Stomach smooth muscle (tissue), 2 donors: ENCODE results near the gene CNTN2.

Experiments
- H3K27ac ChIP-seq: one replicate; pipeline ENCODE4 v1.7.0; 2013; ENCODE audit warnings: mild to moderate bottlenecking, low read length, inconsistent platforms
- H3K27me3 ChIP-seq, 2 donors: one replicate each; pipeline ENCODE4 v1.7.0; 2013; ENCODE audit warnings: low read length in 2 of 2; ENCODE audit not compliant: insufficient read depth in 2 of 2, control insufficient read depth in 1 of 2
- H3K36me3 ChIP-seq, 2 donors: one replicate each; pipeline ENCODE4 v1.7.0; 2013; ENCODE audit warnings: low read length in 2 of 2; ENCODE audit not compliant: control insufficient read depth in 2 of 2, insufficient read depth in 2 of 2
- H3K4me1 ChIP-seq: one replicate; pipeline ENCODE4 v1.7.0; 2013; ENCODE audit warnings: low read length; ENCODE audit not compliant: control insufficient read depth, insufficient read depth
- H3K4me3 ChIP-seq, 2 donors: one replicate each; pipeline ENCODE4 v1.7.0; 2013; ENCODE audit warnings: low read length in 2 of 2
- H3K9ac ChIP-seq, 2 donors: one replicate each; pipeline ENCODE4 v1.7.0; 2013; ENCODE audit warnings: low read length in 2 of 2, mild to moderate bottlenecking in 1 of 2
- H3K9me3 ChIP-seq, 2 donors: one replicate each; pipeline ENCODE4 v1.7.0; 2013; ENCODE audit warnings: low read length in 2 of 2; ENCODE audit not compliant: control insufficient read depth in 2 of 2
- donor health status: healthy.
- donor health status: Pancreatic carcinoma.

CNTN2 gene, protein sequence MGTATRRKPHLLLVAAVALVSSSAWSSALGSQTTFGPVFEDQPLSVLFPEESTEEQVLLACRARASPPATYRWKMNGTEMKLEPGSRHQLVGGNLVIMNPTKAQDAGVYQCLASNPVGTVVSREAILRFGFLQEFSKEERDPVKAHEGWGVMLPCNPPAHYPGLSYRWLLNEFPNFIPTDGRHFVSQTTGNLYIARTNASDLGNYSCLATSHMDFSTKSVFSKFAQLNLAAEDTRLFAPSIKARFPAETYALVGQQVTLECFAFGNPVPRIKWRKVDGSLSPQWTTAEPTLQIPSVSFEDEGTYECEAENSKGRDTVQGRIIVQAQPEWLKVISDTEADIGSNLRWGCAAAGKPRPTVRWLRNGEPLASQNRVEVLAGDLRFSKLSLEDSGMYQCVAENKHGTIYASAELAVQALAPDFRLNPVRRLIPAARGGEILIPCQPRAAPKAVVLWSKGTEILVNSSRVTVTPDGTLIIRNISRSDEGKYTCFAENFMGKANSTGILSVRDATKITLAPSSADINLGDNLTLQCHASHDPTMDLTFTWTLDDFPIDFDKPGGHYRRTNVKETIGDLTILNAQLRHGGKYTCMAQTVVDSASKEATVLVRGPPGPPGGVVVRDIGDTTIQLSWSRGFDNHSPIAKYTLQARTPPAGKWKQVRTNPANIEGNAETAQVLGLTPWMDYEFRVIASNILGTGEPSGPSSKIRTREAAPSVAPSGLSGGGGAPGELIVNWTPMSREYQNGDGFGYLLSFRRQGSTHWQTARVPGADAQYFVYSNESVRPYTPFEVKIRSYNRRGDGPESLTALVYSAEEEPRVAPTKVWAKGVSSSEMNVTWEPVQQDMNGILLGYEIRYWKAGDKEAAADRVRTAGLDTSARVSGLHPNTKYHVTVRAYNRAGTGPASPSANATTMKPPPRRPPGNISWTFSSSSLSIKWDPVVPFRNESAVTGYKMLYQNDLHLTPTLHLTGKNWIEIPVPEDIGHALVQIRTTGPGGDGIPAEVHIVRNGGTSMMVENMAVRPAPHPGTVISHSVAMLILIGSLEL

DNA sequence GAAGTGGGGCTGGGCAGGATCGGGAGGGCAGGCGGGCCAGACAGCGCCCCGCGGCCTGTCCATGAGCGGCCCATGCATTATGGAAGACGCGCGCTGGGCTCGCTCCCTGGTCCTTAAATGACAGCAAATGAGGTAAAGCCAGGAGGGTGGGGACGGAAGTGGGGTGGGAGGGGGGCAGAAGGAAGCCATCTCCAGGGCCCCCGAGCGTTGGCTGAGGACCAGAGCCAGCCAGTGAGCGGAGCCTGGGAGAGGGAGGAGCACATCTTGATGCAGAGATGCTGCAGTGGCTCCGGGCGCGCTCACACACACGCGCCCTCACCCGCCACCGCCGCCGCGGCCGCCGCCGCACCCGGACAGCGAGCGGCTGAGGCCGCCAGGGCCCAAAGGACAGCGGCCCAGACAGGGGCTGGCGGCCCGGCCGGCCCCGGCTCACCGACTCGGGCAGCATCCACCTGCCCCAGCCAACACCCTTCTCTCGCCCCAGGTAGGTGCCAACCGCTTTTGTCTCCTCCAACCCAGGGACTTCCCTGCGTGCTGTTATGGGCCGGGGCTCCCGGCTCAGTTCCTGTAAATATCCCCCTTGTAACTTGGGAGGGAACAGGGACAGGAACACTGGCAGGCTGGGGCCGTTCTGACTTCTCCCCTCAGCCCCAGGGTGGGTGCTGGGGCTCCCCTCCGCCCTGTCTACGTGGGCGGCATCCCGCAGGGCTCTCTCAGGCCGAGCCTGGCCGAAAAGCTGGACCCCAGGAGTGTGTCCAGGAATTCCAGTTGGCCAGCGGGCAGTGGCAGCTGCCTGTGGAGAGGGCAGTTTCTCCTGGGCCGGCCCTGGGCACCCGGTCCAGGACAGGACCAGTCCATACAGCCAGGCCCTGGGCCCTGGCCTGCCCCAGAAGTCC is at the start of gene CNTN2:
Gene CNTN2 (plus strand): TSS at position 302 of the 896 bp plus-strand sequence. CDS start 9,974 bp downstream, outside the sequence.
- Histone ChIP-seq H3K9ac (no peak within 1 kb of the TSS), H3K4me3 (no peak within 1 kb of the TSS), H3K27ac (no peak within 1 kb of the TSS), H3K36me3 (no peaks in the 10 kb centered on the region), H3K4me1 (peaks cover 7% of the 10 kb centered on the region), H3K27me3 (peaks cover 33 to 34% of the 10 kb centered on the region in 2 donors), H3K9me3 (no peaks in the 10 kb centered on the region)

DNA sequence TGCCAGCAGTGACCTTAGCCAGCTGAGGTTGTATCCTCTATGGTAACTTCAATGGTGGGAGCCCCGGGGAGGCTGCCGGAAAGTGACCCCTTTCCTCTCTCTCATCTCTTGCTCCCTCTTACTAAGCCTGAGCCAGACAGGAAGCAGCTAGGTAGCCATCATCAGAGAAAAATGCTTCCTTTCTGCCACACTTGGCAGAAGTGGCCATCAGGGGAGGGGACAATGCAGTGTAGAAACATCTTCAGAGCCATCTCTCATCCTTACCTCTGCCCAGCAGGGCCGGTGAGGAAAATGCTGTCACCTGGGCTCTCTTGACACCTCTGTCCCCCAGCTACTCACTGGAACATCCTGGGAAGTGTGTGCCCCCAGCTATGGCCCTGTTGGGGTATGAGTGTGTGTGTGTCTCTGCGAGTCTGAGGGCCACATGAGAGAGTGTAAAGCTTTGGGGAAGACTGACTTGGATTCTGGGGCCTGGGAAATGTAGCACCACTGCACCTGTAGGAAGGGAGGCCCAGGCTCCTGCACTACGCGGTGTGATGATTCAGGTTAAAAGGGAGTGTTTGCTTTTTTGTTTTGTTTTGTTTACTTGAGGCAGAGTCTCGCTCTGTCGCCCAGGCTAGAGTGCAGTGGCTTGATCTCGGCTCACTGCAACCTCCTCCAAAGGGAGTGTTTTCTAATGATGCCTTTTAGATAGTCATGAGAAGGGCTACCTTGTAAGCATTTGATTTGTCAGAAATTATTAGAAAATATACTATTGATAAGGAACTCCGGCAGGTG is 48.7 kb upstream of the CNTN2 start:
- H3K27me3 ChIP-seq = no peaks in the 10 kb centered on the region
- no peak overlapping the region for H3K4me3 ChIP-seq
- peaks cover 12 to 37% of the 10 kb centered on the region in 2 donors for H3K36me3 ChIP-seq
- peaks cover 13% of the 10 kb centered on the region for H3K4me1 ChIP-seq
- no peak overlapping the region for H3K9ac ChIP-seq
- no peaks in the 10 kb centered on the region for H3K9me3 ChIP-seq
- H3K27ac ChIP-seq = no peak overlapping the region

GRCh38 chr1:204996981-204997380 is 46.0 kb upstream of the CNTN2 start:
- peaks cover 12% of the 10 kb centered on the region for H3K4me1 ChIP-seq
- no peak overlapping the region for H3K9ac ChIP-seq
- H3K27me3 ChIP-seq = no peaks in the 10 kb centered on the region
- peaks cover 9 to 34% of the 10 kb centered on the region in 2 donors for H3K36me3 ChIP-seq
- H3K27ac ChIP-seq = peak overlapping the region; percentile 31
- H3K4me3 ChIP-seq = no peak overlapping the region
- H3K9me3 ChIP-seq = no peaks in the 10 kb centered on the region

GRCh38 chr1:204997591-204998355 is 45.2 kb upstream of the CNTN2 start:
- peaks cover 12% of the 10 kb centered on the region for H3K4me1 ChIP-seq
- peaks cover 10 to 36% of the 10 kb centered on the region in 2 donors for H3K36me3 ChIP-seq
- H3K9me3 ChIP-seq = no peaks in the 10 kb centered on the region
- H3K27ac ChIP-seq = peak overlapping the region; percentile 31
- H3K27me3 ChIP-seq = no peaks in the 10 kb centered on the region
- H3K4me3 ChIP-seq = no peak overlapping the region
- H3K9ac ChIP-seq = no peak overlapping the region

- Histone ChIP-seq H3K4me1 (peaks cover 10% of the 10 kb centered on the region), H3K27ac (no peak overlapping the region)
Measured at GRCh38 chr1:205001162-205001561, 41.9 kb upstream of the CNTN2 start.

DNA sequence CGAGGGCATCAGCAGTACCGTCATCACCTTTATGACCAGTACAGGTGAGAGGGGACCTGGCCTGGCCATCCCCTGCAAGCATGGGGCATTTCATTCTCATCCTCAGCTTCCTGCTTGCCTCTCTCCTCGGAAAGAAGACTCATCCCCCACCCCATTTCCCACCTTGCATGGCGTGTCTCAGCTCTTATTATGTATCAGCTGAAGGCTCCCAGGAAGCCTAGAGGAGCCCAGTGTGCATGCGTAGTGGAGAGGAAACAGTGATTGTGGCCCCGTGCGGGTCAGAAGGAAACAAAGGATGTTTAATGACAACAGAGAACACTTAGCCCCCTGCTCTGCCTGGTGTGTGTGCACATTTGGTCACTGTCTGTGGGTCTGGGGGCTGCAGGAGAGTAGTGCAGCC is 40.3 kb upstream of the CNTN2 start:
- peaks cover 16 to 38% of the 10 kb centered on the region in 2 donors for H3K36me3 ChIP-seq
- H3K4me1 ChIP-seq = peaks cover 6% of the 10 kb centered on the region
- H3K27ac ChIP-seq = no peak overlapping the region
- H3K9ac ChIP-seq = no peak overlapping the region
- H3K27me3 ChIP-seq = no peaks in the 10 kb centered on the region
- no peaks in the 10 kb centered on the region for H3K9me3 ChIP-seq
- H3K4me3 ChIP-seq = no peak overlapping the region

More at GRCh38 chr1:205001162-205001561, 41.9 kb upstream of the CNTN2 start:
- H3K36me3 ChIP-seq = peaks cover 16 to 41% of the 10 kb centered on the region in 2 donors
- H3K27me3 ChIP-seq = no peaks in the 10 kb centered on the region
- no peaks in the 10 kb centered on the region for H3K9me3 ChIP-seq
- H3K4me3 ChIP-seq = no peak overlapping the region
- H3K9ac ChIP-seq = no peak overlapping the region

DNA sequence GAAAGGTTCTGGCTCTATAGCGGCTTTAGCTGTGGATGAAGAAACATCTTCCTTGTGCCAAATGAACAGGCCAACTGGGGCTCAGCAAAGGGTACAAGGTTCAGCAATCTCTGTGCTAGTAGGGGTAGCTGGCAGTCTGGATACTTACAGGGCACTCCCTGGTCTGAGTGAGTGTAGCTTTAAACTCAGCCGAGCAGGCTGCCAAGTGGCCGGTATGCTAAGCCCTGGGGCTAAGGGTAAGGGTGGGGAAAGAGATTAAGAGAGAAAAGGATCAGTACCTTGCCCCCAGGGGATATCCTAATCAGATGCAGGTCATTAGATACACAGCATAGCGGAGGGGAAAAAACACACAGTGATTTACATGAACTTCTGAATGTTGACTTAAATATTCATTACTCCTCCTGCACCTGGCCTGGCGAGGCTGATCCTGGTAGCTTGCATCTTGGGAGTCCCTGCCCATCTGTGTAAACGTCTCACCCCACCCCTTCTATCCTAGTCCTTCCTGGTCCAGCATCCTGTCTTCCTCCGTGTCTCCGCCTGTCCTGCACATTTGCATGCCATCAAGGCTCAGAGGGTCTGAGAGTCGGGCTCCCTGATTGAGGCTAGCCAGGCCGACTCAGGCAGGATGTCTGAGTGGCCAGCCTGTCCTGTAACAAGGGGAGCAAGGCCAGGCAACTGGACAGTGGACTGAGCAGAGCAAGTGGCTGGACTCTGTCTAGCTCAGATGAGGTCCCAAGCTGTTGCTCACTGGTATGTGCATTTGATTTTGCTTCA is 39.5 kb upstream of the CNTN2 start:
- Histone ChIP-seq H3K9ac (no peak overlapping the region), H3K27me3 (no peaks in the 10 kb centered on the region), H3K36me3 (peaks cover 16 to 38% of the 10 kb centered on the region in 2 donors), H3K4me1 (peaks cover 2% of the 10 kb centered on the region), H3K9me3 (no peaks in the 10 kb centered on the region), H3K27ac (no peak overlapping the region), H3K4me3 (no peak overlapping the region)

GRCh38 chr1:205004351-205004750 is 38.7 kb upstream of the CNTN2 start:
- peaks cover 17 to 39% of the 10 kb centered on the region in 2 donors for H3K36me3 ChIP-seq
- no peaks in the 10 kb centered on the region for H3K9me3 ChIP-seq
- no peak overlapping the region for H3K9ac ChIP-seq

More at GRCh38 chr1:205004351-205004750, 38.7 kb upstream of the CNTN2 start:
- Histone ChIP-seq H3K4me3 (no peak overlapping the region), H3K27me3 (no peaks in the 10 kb centered on the region), H3K27ac (no peak overlapping the region), H3K4me1 (peaks cover 2% of the 10 kb centered on the region)
